Measurements from ENCODE around the gene POLR1D. TPM values are rescaled to one million over a fixed set of nuclear protein-coding genes. Genes with fewer than 3 reads are reported as not detected.

Gene POLR1D
- total RNA-seq, 1 donor from 2014 or later: 120 TPM

- Mint-ChIP-seq H3K36me3 (peaks cover 10% of the 10 kb centered on the region), H3K4me3 (peak overlapping the region; percentile 94), H3K4me1 (peaks cover 36% of the 10 kb centered on the region), H3K27ac (peak overlapping the region; percentile 23), H3K27me3 (ENCODE audit: low read depth) (no peaks in the 10 kb centered on the region), H3K9me3 (peaks cover 16% of the 10 kb centered on the region)
- no peak for DNase-seq (ENCODE audit: low spot score in 2 of 2, unreplicated experiment in 2 of 2)
- TF ChIP-seq CTCF (IDR thresholded peaks at IDR 0.05; ENCODE audit: unreplicated experiment): no peak
These were observed 3.8 kb upstream of the POLR1D start for GRCh38 chr13:27617881-27618321.

DNA sequence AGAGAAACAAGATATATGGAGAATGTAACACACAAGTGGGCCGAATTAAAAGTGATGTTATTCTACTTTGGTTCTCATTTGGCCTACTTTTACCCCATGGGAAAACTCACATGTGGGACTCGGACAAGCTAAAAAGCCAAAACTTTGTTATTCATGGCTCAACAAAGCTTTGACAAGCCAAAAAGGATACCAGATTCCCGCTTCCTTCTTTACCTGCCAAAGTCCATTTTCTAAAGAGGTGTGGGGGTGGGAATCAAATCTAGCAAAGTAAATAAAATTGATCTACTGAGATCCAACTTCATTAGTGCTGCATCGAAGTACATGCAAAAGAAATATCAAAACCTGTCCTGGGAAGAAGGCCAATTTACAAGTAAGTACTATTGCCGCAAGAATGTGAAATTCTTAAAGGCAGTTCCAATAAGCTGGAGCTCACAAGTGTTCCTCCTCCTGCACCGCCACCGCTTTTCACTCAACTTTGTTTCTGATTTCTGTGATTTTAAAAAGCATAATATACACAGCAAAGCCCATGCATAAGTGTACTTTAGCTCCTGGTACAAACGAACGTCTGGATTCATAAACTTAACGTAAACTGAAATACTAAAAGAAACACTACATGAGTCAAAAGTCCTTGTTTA lies 2.5 kb upstream of the POLR1D start:
- H3K4me3 Mint-ChIP-seq: peak overlapping the region; percentile 94
- H3K27me3 Mint-ChIP-seq (ENCODE audit: low read depth): no peaks in the 10 kb centered on the region
- H3K4me1 Mint-ChIP-seq: peaks cover 45% of the 10 kb centered on the region
- DNase-seq (ENCODE audit: low spot score in 2 of 2, unreplicated experiment in 2 of 2): no peak
- H3K9me3 Mint-ChIP-seq: peaks cover 14% of the 10 kb centered on the region
- TF ChIP-seq CTCF (IDR thresholded peaks at IDR 0.05; ENCODE audit: unreplicated experiment): no peak
- peaks cover 18% of the 10 kb centered on the region for H3K36me3 Mint-ChIP-seq
- peak overlapping the region; percentile 96 for H3K27ac Mint-ChIP-seq

DNA sequence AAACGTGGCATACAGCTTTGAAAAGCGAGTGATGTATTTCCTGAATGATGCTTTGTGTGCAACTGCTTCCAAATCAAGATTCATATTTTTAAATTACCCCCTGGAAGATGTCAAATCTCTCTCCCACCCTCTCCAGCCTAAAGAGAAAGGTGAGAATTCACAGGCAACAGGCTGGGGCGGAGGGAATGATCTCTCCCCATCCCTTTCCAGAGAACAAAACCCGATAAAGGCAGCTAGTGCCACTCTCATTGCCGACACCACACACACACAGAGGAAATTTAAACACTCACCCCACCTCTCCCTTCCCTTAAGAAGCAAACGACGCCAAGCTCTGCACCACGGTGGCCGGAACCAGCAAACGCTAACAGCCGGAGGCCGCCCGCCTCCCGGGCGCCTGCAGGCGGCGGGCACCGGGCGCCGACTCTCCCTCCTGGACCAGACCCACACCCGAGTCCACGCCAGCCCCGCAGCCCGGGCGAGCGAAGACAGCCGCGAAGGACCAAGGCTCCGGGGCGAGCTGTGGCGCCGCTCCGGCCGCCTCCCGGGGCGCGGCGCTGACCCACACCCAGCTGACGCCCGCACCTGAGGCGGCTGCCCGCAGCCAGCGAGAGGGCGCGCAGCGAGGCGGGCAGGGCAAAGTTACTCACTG lies 1.8 kb upstream of the POLR1D start:
- H3K27ac Mint-ChIP-seq: peak overlapping the region; percentile 96
- no peaks in the 10 kb centered on the region for H3K27me3 Mint-ChIP-seq (ENCODE audit: low read depth)

GRCh38 chr13:27620377-27621115 lies 1.1 kb upstream of the POLR1D start, which contains the start of gene LNX2:
LNX2 (minus strand) TSS chr13:27620529; CDS start chr13:27581703, 38,826 bp downstream.
- Mint-ChIP-seq H3K9me3 (peaks cover 3% of the 10 kb centered on the region), H3K4me3 (peak within 1 kb of the TSS; percentile 94), H3K27me3 (ENCODE audit: low read depth) (no peaks in the 10 kb centered on the region), H3K27ac (peak within 1 kb of the TSS; percentile 98), H3K36me3 (peaks cover 18% of the 10 kb centered on the region), H3K4me1 (peaks cover 49% of the 10 kb centered on the region)
- no peak for TF ChIP-seq CTCF (IDR thresholded peaks at IDR 0.05; ENCODE audit: unreplicated experiment)
- peak; percentile 95 to 97 for DNase-seq (ENCODE audit: low spot score in 2 of 2, unreplicated experiment in 2 of 2)

More for the DNA sequence above, 1.8 kb upstream of the POLR1D start:
- peaks cover 8% of the 10 kb centered on the region for H3K9me3 Mint-ChIP-seq
- peak overlapping the region; percentile 94 for H3K4me3 Mint-ChIP-seq
- TF ChIP-seq CTCF (IDR thresholded peaks at IDR 0.05; ENCODE audit: unreplicated experiment): no peak
- no peak for DNase-seq (ENCODE audit: low spot score in 2 of 2, unreplicated experiment in 2 of 2)
- H3K36me3 Mint-ChIP-seq: peaks cover 15% of the 10 kb centered on the region
- H3K4me1 Mint-ChIP-seq: peaks cover 45% of the 10 kb centered on the region

- no peaks in the 10 kb centered on the region for H3K9me3 Mint-ChIP-seq
- peaks cover 17% of the 10 kb centered on the region for H3K36me3 Mint-ChIP-seq
- no peak for DNase-seq (ENCODE audit: low spot score in 2 of 2, unreplicated experiment in 2 of 2)
- H3K27ac Mint-ChIP-seq: peak overlapping the region; percentile 98
- peaks cover 49% of the 10 kb centered on the region for H3K4me1 Mint-ChIP-seq
- peak overlapping the region; percentile 94 for H3K4me3 Mint-ChIP-seq
- no peaks in the 10 kb centered on the region for H3K27me3 Mint-ChIP-seq (ENCODE audit: low read depth)
- TF ChIP-seq CTCF (IDR thresholded peaks at IDR 0.05; ENCODE audit: unreplicated experiment): no peak
These were observed 651 bp upstream of the POLR1D start for GRCh38 chr13:27621116-27621365.

Measured in mesothelial cell of epicardium (in vitro differentiated cells).